GM21576 (cell line): ENCODE data around the gene SLC35F3.
"Not testable (repeated sequence)": the region's sequence is repeated elsewhere in the genome, so short reads cannot be mapped to it uniquely, and the experiment has no call there.

ENCODE experiments used
- ATAC-seq: cut with Tn5 transposase; IDR thresholded peaks from one replicate; pipeline ENCODE4 v1.9.1; 2021; ENCODE audit warnings: mild to moderate bottlenecking, moderate library complexity; ENCODE audit not compliant: unreplicated experiment

Gene SLC35F3

GRCh38 chr1:233904633-233905415 is at the start of gene SLC35F3:
Gene SLC35F3, plus strand, starts transcription at chr1:233904676.
- no peak for ATAC-seq

- no peak for ATAC-seq
Observed at GRCh38 chr1:233859446-233859845, 45.0 kb upstream of the SLC35F3 start.

GRCh38 chr1:233863901-233864545 is 40.5 kb upstream of the SLC35F3 start:
- no peak for ATAC-seq

- ATAC-seq: no peak
Observed at GRCh38 chr1:233864578-233864977, 39.9 kb upstream of the SLC35F3 start.

- no peak for ATAC-seq
Observed at GRCh38 chr1:233865216-233865615, 39.3 kb upstream of the SLC35F3 start.

GRCh38 chr1:233865902-233866301 is 38.6 kb upstream of the SLC35F3 start:
- ATAC-seq: no peak

GRCh38 chr1:233867028-233867427 is 37.4 kb upstream of the SLC35F3 start:
- no peak for ATAC-seq

- ATAC-seq: no peak
Observed at GRCh38 chr1:233868461-233868860, 36.0 kb upstream of the SLC35F3 start.

- ATAC-seq: no peak
Observed at GRCh38 chr1:233869680-233870079, 34.8 kb upstream of the SLC35F3 start.

- no peak for ATAC-seq
Observed at GRCh38 chr1:233873666-233874065, 30.8 kb upstream of the SLC35F3 start.

GRCh38 chr1:233879841-233880240 is 24.6 kb upstream of the SLC35F3 start:
- no peak for ATAC-seq

GRCh38 chr1:233883671-233884070 is 20.8 kb upstream of the SLC35F3 start:
- no peak for ATAC-seq

- no peak for ATAC-seq
Observed at GRCh38 chr1:233884461-233885151, 19.9 kb upstream of the SLC35F3 start.

GRCh38 chr1:233885196-233885920 is 19.1 kb upstream of the SLC35F3 start:
- no peak for ATAC-seq

- ATAC-seq: not testable (repeated sequence)
Observed at GRCh38 chr1:233891151-233891550, 13.3 kb upstream of the SLC35F3 start.

- peak; percentile 98 for ATAC-seq
Observed at GRCh38 chr1:233897325-233898162, 6.9 kb upstream of the SLC35F3 start.

GRCh38 chr1:233901495-233901894 is 3.0 kb upstream of the SLC35F3 start:
- ATAC-seq: no peak

- no peak for ATAC-seq
Observed at GRCh38 chr1:233905416-233906051, 1.1 kb downstream of the SLC35F3 start.

- ATAC-seq: no peak
Observed at GRCh38 chr1:233907151-233907550, 2.7 kb downstream of the SLC35F3 start.

- no peak for ATAC-seq
Observed at GRCh38 chr1:233908092-233908491, 3.6 kb downstream of the SLC35F3 start.
